BE2C (cell line): Measurements from ENCODE around the gene INPP5A.

Source experiments
- DNase-seq: peaks from one replicate; pipeline ENCODE4 v3.0.0-alpha.2; 2020
- H3K27me3 ChIP-seq: fragments of 250-450 bp; sonication (Bioruptor Pico); 2 replicates; pipeline ENCODE4 v1.5.1; 2020; ENCODE audit warnings: mild to moderate bottlenecking
- H3K36me3 ChIP-seq: fragments of 250-450 bp; sonication (Bioruptor Pico); 2 replicates; pipeline ENCODE4 v1.5.1; 2020; ENCODE audit warnings: mild to moderate bottlenecking
- H3K4me1 ChIP-seq: fragments of 250-450 bp; sonication (Bioruptor Pico); 2 replicates; pipeline ENCODE4 v1.5.1; 2020
- H3K4me3 ChIP-seq: 2 replicates; pipeline ENCODE4 v1.5.1; 2011; ENCODE audit warnings: low read depth, low read length
- H3K9me3 ChIP-seq: fragments of 250-450 bp; sonication (Bioruptor Pico); 2 replicates; pipeline ENCODE4 v1.5.1; 2020
- TF ChIP-seq, protein P1 (sequence below): IDR thresholded peaks from 2 replicates; pipeline ENCODE4 v1.5.1; 2012; ENCODE audit warnings: mild to moderate bottlenecking, low read depth, low read length

INPP5A gene

DNA sequence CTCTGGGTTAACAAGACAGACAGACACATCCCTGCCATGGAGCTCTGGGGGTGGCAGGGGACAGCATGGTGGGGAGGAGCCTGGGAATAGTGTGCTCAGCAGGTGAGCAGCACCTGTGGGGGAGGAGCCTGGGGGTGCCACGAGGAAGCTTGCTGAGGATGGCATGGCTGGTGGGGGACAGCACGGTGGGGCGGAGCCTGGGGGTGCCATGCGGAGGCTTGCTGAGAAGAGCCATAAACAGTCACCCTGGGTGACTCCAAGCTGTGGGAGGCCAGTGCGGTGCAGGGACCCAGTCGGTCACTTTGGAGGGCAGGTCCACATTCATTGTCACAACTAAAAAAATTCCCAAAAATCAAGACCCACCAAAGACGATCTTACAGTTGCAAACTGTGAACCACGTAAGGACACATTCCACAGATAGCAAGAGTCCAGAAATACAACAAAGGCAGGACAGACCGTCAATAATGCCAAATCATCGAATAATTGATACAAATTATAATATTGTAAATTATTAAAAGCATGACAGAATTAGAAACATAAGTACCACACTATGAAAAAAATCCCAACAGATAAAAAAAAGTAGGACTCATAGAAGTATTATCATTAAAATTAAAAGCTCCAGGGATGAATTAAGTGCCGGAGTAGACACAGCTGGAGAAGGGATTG is 223.9 kb downstream of the INPP5A start:
- Histone ChIP-seq H3K27me3 (no peaks in the 10 kb centered on the region), H3K4me3 (no peak overlapping the region), H3K36me3 (no peaks in the 10 kb centered on the region), H3K4me1 (no peaks in the 10 kb centered on the region), H3K9me3 (no peaks in the 10 kb centered on the region)
- DNase-seq: no peak
- TF ChIP-seq, protein P1, sequence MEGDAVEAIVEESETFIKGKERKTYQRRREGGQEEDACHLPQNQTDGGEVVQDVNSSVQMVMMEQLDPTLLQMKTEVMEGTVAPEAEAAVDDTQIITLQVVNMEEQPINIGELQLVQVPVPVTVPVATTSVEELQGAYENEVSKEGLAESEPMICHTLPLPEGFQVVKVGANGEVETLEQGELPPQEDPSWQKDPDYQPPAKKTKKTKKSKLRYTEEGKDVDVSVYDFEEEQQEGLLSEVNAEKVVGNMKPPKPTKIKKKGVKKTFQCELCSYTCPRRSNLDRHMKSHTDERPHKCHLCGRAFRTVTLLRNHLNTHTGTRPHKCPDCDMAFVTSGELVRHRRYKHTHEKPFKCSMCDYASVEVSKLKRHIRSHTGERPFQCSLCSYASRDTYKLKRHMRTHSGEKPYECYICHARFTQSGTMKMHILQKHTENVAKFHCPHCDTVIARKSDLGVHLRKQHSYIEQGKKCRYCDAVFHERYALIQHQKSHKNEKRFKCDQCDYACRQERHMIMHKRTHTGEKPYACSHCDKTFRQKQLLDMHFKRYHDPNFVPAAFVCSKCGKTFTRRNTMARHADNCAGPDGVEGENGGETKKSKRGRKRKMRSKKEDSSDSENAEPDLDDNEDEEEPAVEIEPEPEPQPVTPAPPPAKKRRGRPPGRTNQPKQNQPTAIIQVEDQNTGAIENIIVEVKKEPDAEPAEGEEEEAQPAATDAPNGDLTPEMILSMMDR: no peak

DNA sequence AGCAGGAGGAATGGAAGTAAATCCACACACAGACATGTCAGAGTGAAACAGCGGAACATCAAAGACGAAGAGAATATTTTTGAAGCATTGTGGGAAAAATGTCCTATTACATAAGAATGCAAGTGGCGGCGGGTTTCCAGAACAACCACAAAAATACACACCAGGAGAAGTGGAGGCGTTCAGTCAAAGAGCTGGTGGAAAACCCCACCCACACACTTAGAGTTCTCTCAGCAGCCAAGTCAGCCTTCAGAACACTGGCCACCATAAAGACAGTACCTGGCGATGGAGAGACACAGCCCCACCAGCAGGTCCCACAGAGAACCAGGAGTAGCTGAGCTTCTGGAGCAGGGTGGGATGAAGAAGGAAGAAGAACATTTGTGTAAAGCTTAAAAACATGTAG is 224.7 kb downstream of the INPP5A start:
- TF ChIP-seq, protein P1: no peak
- Histone ChIP-seq H3K4me3 (no peak overlapping the region), H3K4me1 (no peaks in the 10 kb centered on the region), H3K36me3 (no peaks in the 10 kb centered on the region), H3K9me3 (no peaks in the 10 kb centered on the region), H3K27me3 (no peaks in the 10 kb centered on the region)
- no peak for DNase-seq

DNA sequence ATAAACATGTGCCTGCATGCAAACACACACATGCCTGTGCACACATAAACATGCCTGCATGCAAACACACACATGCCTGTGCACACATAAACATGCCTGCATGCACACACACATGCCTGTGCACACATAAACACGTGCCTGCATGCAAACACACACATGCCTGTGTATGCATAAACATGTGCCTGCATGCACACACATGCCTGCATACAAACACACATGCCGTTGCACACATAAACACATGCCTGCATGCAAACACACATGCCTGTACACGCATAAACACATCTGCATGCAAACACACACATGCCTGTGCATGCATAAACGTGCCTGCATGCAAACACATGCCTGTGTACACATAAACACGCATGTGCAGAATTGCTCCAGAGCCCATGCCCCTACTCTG is 226.0 kb downstream of the INPP5A start:
- Histone ChIP-seq H3K4me3 (no peak overlapping the region), H3K27me3 (no peaks in the 10 kb centered on the region), H3K36me3 (no peaks in the 10 kb centered on the region), H3K4me1 (no peaks in the 10 kb centered on the region), H3K9me3 (no peaks in the 10 kb centered on the region)
- TF ChIP-seq, protein P1: no peak
- DNase-seq: no peak

DNA sequence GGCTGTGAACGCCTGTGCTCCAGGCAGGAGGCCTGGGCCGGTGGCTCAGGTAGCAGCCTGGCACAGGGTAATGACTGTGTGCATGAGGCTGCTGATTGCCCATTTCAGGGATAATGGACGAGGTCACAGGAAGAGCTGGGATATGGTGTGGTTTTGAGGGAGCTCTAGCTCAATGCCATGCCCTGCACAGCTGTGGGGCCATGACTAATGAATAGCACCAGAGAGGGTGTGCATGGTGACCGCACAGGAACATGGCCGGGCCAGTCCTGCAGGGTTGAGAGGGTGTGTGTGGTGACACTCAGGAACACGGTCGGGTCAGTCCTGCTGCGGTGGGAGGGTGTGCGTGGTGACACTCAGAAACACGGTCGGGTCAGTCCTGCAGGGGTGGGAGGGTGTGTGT is 226.5 kb downstream of the INPP5A start:
- no peaks in the 10 kb centered on the region for H3K27me3 ChIP-seq
- H3K9me3 ChIP-seq: no peaks in the 10 kb centered on the region
- DNase-seq: no peak
- H3K36me3 ChIP-seq: no peaks in the 10 kb centered on the region
- H3K4me3 ChIP-seq: no peak overlapping the region
- TF ChIP-seq, protein P1: no peak
- no peaks in the 10 kb centered on the region for H3K4me1 ChIP-seq

DNA sequence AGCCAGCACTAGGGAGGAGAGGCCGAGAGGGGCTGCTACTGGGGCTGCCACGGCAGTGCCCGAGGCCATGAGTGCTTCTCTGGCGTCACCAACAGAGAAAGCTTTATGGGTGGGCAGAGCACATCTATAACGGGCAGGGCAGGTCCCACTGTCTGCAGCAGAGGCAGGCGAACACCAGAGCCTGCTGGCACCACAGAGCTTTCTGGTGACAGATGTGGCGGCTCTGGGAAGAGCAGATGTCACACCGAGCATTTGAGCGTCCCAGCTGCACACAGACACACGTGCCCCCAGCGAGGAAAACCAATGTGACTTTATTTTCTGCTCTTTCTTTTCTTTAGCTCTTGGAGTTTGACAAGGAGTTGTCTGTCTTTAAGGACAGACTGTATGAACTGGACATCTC is 227.8 kb downstream of the INPP5A start:
- DNase-seq: no peak
- H3K27me3 ChIP-seq: no peaks in the 10 kb centered on the region
- no peak overlapping the region for H3K4me3 ChIP-seq
- H3K4me1 ChIP-seq: no peaks in the 10 kb centered on the region
- no peaks in the 10 kb centered on the region for H3K9me3 ChIP-seq
- H3K36me3 ChIP-seq: no peaks in the 10 kb centered on the region
- TF ChIP-seq, protein P1: no peak

DNA sequence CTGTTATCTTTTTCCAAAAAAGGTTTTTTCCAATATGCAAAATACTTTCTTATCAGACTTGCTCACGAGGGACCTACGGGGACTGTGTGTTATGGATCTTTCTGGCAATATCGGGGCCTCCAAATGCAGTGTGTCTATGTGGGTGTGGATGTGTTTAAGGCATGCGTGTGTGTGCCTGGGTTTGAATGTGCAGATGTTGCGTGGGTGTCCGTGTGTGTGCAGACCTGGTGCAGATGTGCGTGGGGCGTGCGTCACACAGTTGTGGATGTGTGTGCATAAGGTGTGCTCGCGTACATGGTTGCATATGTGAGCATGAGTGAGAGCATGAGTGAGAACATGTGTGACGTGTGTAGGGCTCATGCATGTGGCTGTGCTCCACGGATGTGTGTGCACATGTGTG is 228.7 kb downstream of the INPP5A start:
- TF ChIP-seq, protein P1: no peak
- Histone ChIP-seq H3K4me3 (no peak overlapping the region), H3K9me3 (no peaks in the 10 kb centered on the region), H3K36me3 (no peaks in the 10 kb centered on the region), H3K27me3 (no peaks in the 10 kb centered on the region), H3K4me1 (no peaks in the 10 kb centered on the region)
- DNase-seq: no peak
